Stomach (tissue), 19 donors: ENCODE data around the gene HUNK. TPM values are rescaled to one million over a fixed set of nuclear protein-coding genes. Genes with fewer than 3 reads are reported as not detected.

Experiments used
- DNase-seq, 2 donors: peaks; one replicate each; pipeline versions ENCODE4 v3.0.0 to v3.0.0-alpha.2; 2013 to 2019
- H3K27ac ChIP-seq, 5 donors: fragments of 200-600 bp in 4 of 5; sonication (generic) in 4 of 5; one replicate each; pipeline ENCODE4 v1.5.1; 2013 to 2019; ENCODE audit warnings: mild to moderate bottlenecking in 1 of 5, moderate library complexity in 1 of 5
- H3K27me3 ChIP-seq, 3 donors: fragments of 200-600 bp; sonication (generic); one replicate each; pipeline ENCODE4 v1.5.1; 2017 to 2019; ENCODE audit warnings: mixed run types in 1 of 3
- H3K36me3 ChIP-seq, 4 donors: fragments of 200-600 bp; sonication (generic); 1 replicate in 3 of 4; 2 replicates in 1 of 4; pipeline ENCODE4 v1.5.1; 2016 to 2019
- H3K4me1 ChIP-seq, 4 donors: fragments of 200-600 bp; sonication (generic); one replicate each; pipeline ENCODE4 v1.5.1; 2016 to 2019
- H3K4me3 ChIP-seq, 4 donors: fragments of 200-600 bp; sonication (generic) in 3 of 4; one replicate each; pipeline ENCODE4 v1.5.1; 2016 to 2019; ENCODE audit warnings: mild to moderate bottlenecking in 1 of 4
- H3K9me3 ChIP-seq, 4 donors: fragments of 200-600 bp; sonication (generic); one replicate each; pipeline ENCODE4 v1.5.1; 2016 to 2019
- EP300 ChIP-seq: sonication (generic); formaldehyde crosslinking; IDR thresholded peaks from one replicate; pipeline ENCODE4 v1.6.1; 2017; ENCODE audit warnings: antibody characterized with exemption
- POLR2A ChIP-seq, 4 donors: fragments of 450-650 bp; IDR thresholded peaks; one replicate each; pipeline ENCODE4 v1.6.1; 2016; ENCODE audit warnings: antibody characterized with exemption in 4 of 4, control low read depth in 2 of 4, mild to moderate bottlenecking in 1 of 4, moderate library complexity in 1 of 4
- POLR2AphosphoS5 ChIP-seq, 3 donors: sonication (generic); formaldehyde crosslinking; IDR thresholded peaks; one replicate each; pipeline ENCODE4 v1.6.1; 2016; ENCODE audit warnings: antibody characterized with exemption in 3 of 3
- WGBS, 5 donors: extraction: QIAGEN DNeasy Blood & Tissue Kit in 3 of 5; methylation state at CpG; one replicate each; pipeline versions ENCODE4 v1.1.5 to v1.1.7; 2013 to 2018; 5-methylcytosine and 5-hydroxymethylcytosine counted together
- intact Hi-C: fragments of 100-400 bp; cut with DNase I; formaldehyde crosslinking; loops from one replicate; pipeline ENCODE4 v1.15.1; 2023; ENCODE audit warnings: low total_unique reads
- long read RNA-seq, 10 donors: transcript quantifications; one replicate each; lab custom pipeline, GENCODE V29; 2026
- polyA plus RNA-seq, 3 donors: library from polyadenylated mRNA; stranded (reverse); fragments of 200-250 nt; gene quantifications; one replicate each; pipeline ENCODE4 v1.2.3, GENCODE V29; 2013
- total RNA-seq, 5 donors: library from RNA; depleted of rRNA; stranded (reverse); fragments of >200 nt; gene quantifications; one replicate each; pipeline versions ENCODE4 v1.1.0 to v1.2.3, GENCODE V29; 2014 to 2016
- TF ChIP-seq, protein P1 (sequence below), 7 experiments: fragments of 450-650 bp in 4 of 7; fragments of 200-600 bp in 3 of 7; sonication (generic) in 3 of 7; IDR thresholded peaks; one replicate each; pipeline ENCODE4 v1.5.1; 2016 to 2019; ENCODE audit warnings: antibody characterized with exemption in 7 of 7, control low read depth in 2 of 7, mild to moderate bottlenecking in 1 of 7
- donor health status: healthy with polysubstance abuse.
- donor health status: Bipolar disorder and iron deficiency.
- donor health status: healthy.

HUNK gene
- 1 to 10 TPM in 3 of 5 donors, not detected in 2; 1.8 to 4.1 (median 2.6) TPM for total RNA-seq
- under 1 TPM; 0.13 to 0.68 (median 0.31) TPM for polyA plus RNA-seq
- long read RNA-seq, donor 1 = 0 reads
- long read RNA-seq, donor 2, full-length matches to known transcripts = 1 of 1 reads
- long read RNA-seq, donor 2, partial matches to known transcripts = 0 of 1 reads
- long read RNA-seq, donor 2, other reads (novel, unspliced or antisense) = 0 of 1 reads
- long read RNA-seq, donor 3 = 0 reads
- long read RNA-seq, donor 4 = 0 reads
- long read RNA-seq, donor 5 = 0 reads
- long read RNA-seq, donor 6, full-length matches to known transcripts = 1 of 1 reads
- long read RNA-seq, donor 6, partial matches to known transcripts = 0 of 1 reads
- long read RNA-seq, donor 6, other reads (novel, unspliced or antisense) = 0 of 1 reads
- long read RNA-seq, donor 7, full-length matches to known transcripts = 1 of 1 reads
- long read RNA-seq, donor 7, partial matches to known transcripts = 0 of 1 reads
- long read RNA-seq, donor 7, other reads (novel, unspliced or antisense) = 0 of 1 reads
- long read RNA-seq, donor 8 = 0 reads
- long read RNA-seq, donor 9, full-length matches to known transcripts = 1 of 1 reads
- long read RNA-seq, donor 9, partial matches to known transcripts = 0 of 1 reads
- long read RNA-seq, donor 9, other reads (novel, unspliced or antisense) = 0 of 1 reads
- long read RNA-seq, donor 10 = 0 reads

DNA sequence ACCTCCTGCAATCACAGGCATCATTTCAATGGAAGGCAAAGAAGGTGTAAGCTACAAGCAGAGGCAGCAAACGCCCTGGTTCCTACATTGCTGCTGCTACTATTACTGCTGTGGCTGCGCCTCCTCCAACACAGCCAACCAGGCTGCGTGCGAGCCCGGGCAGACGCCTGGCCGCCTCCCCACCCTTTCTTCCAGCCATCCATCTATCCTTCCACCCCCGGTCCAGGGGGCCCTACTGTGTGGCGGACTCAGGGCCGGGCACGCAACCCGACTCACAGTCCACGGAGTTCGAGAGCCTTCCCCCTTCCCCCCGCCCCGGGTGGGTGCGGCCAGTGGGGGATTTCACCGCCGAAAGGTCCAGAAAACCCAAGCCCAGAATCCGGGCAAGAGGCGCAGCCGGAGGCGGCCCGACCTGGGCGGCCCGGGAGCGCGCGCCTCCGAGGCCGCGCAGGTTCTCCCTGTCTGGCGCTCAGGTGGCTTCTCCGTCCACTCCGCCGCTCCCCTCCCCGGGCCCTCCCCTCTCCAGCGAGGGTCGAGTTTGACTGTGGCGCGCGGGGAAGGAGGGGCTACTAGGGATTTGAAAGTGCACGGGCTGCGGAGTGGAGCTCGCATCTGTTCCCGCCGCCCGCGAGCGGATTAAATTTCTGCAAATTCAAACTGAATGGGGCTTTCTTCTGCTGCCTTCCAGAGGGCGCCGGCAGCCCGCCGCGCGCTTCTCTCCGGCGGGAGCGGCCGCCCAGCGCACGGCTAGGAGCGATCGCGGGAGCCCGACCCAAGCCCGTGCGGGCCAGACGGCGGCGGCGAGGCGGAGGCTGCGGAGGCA is at the start of gene HUNK:
HUNK (plus strand) TSS at position 569 of the 823 bp plus-strand sequence. CDS start 655 bp downstream, outside the sequence.
- Histone ChIP-seq H3K4me3 (peak within 1 kb of the TSS; percentile 64 to 82 (median 71)), H3K27ac (peak within 1 kb of the TSS in 4 of 5 donors; percentile 17 to 75 (median 56)), H3K27me3 (peaks cover 0 to 68% (median 27%) of the 10 kb centered on the region in 3 donors), H3K36me3 (no peaks in the 10 kb centered on the region), H3K9me3 (no peaks in the 10 kb centered on the region), H3K4me1 (peaks cover 20 to 56% (median 31%) of the 10 kb centered on the region in 4 donors)
- peak in 1 of 2 donors; percentile 85 for DNase-seq
- WGBS, 5 donors = 0 to 2% (median 0%) methylated on average over 27 to 74 of the region's 74 CpGs
- intact Hi-C loops = no loop called here
- TF ChIP-seq EP300 = no peak
- no peak for TF ChIP-seq POLR2A (IDR thresholded peaks at IDR 0.05)
- TF ChIP-seq POLR2AphosphoS5 (IDR thresholded peaks at IDR 0.05) = no peak
- TF ChIP-seq, protein P1, sequence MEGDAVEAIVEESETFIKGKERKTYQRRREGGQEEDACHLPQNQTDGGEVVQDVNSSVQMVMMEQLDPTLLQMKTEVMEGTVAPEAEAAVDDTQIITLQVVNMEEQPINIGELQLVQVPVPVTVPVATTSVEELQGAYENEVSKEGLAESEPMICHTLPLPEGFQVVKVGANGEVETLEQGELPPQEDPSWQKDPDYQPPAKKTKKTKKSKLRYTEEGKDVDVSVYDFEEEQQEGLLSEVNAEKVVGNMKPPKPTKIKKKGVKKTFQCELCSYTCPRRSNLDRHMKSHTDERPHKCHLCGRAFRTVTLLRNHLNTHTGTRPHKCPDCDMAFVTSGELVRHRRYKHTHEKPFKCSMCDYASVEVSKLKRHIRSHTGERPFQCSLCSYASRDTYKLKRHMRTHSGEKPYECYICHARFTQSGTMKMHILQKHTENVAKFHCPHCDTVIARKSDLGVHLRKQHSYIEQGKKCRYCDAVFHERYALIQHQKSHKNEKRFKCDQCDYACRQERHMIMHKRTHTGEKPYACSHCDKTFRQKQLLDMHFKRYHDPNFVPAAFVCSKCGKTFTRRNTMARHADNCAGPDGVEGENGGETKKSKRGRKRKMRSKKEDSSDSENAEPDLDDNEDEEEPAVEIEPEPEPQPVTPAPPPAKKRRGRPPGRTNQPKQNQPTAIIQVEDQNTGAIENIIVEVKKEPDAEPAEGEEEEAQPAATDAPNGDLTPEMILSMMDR (IDR thresholded peaks at IDR 0.05) = no peak

DNA sequence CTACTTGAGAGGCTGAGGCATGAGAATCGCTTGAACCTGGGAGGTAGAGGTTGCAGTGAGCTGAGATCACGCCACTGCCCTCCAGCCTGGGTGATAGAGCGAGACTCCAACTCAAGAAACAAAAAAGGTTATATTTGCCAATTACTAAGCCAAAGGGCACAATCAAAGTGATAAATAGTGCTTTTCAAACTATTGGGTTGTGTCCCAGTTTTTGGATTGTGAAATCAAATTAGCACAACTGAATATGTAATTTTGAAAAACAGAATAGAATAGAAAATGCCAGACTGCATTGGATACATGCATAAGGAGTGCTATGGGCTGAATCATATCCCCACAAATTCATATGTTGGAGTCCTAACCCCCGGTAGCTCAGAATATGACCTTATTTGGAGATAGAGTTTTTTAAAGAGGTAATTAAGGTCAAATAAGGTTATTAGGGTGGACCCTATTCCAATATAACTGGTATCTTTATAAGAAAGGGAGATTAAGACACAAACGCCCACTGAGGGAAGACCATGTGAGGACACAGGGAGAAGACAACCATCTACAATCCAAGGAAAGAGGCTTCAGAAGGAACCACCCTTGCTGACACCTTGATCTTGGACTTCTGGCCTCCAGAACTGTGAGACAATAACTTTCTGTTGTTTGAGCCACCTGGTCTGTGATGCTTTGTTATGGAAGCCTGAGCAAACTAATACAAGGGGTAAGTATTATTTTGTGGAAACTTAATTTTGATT is 42.9 kb upstream of the HUNK start:
- Histone ChIP-seq H3K27ac (no peak overlapping the region), H3K9me3 (no peaks in the 10 kb centered on the region), H3K4me1 (no peaks in the 10 kb centered on the region), H3K27me3 (no peaks in the 10 kb centered on the region), H3K36me3 (no peaks in the 10 kb centered on the region), H3K4me3 (no peak overlapping the region)
- TF ChIP-seq POLR2AphosphoS5 (IDR thresholded peaks at IDR 0.05) = no peak
- TF ChIP-seq POLR2A (IDR thresholded peaks at IDR 0.05) = no peak
- TF ChIP-seq EP300 = no peak
- TF ChIP-seq, protein P1 (IDR thresholded peaks at IDR 0.05) = no peak
- WGBS, 5 donors = 73 to 84% (median 79%) methylated on average over 5 of the region's 5 CpGs
- DNase-seq = no peak
- intact Hi-C loops = no loop called here

DNA sequence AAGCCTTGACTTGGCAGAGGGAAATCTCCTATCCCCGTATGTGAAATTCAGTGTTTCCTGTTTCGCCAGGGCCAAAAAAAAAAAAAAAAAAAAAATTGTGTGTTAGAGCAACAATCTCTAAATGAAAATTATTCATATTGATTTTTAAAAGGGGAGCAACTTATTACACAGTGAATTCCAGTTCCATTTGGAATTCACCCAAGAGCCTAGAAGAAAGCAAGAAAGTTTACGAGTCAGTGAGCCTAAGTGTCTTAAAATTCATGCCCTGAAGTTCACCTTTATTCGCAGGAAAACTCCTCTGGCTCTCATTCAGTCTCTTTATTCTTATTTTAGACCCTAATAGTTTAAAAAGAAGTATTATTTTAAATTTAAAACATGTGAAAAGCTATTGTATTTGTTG is 42.1 kb upstream of the HUNK start:
- Histone ChIP-seq H3K4me3 (no peak overlapping the region), H3K9me3 (no peaks in the 10 kb centered on the region), H3K27ac (no peak overlapping the region), H3K36me3 (no peaks in the 10 kb centered on the region), H3K27me3 (no peaks in the 10 kb centered on the region), H3K4me1 (no peaks in the 10 kb centered on the region)
- DNase-seq = no peak
- intact Hi-C loops = no loop called here
- WGBS, 5 donors = 65 to 78% (median 76%) methylated on average over 4 of the region's 4 CpGs
- TF ChIP-seq EP300 = no peak
- TF ChIP-seq POLR2AphosphoS5 (IDR thresholded peaks at IDR 0.05) = no peak
- TF ChIP-seq POLR2A (IDR thresholded peaks at IDR 0.05) = no peak
- TF ChIP-seq, protein P1 (IDR thresholded peaks at IDR 0.05) = no peak
